GM18505 (cell line): ENCODE data around the gene ACADVL.

Source experiments
- ATAC-seq: cut with Tn5 transposase; IDR thresholded peaks from one replicate; pipeline ENCODE4 v1.9.1; 2021; ENCODE audit not compliant: unreplicated experiment
- POLR2A ChIP-seq: IDR thresholded peaks from 4 replicates; pipeline ENCODE4 v1.6.1; 2011; ENCODE audit warnings: borderline replicate concordance; ENCODE audit not compliant: insufficient read depth, insufficient read length; ENCODE audit errors: extremely low read depth

The ACADVL gene

DNA sequence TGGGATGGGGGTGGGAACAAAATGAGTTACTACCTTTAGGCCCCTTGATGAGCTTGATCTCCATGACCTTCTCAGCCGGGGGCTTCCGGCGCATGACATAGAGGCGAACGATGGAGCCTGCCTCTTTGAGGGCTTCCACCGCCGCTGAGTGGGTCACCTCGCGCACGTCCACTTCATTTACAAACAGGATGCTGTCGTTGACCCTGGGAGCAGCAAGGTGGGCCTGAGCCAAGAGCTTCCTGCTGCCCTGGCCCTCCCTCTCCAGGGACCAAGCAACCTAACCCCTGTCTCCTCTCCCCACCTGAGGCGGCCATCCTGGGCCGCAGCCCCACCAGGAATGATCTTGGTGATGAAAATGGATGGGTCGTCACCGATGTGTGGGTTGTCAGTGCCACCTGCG lies 16.3 kb upstream of the ACADVL start:
- ATAC-seq, result no peak

GRCh38 chr17:7204336-7204735 lies 15.4 kb upstream of the ACADVL start:
- TF ChIP-seq POLR2A, result no peak
- ATAC-seq, result no peak

More for the DNA sequence above, 16.3 kb upstream of the ACADVL start:
- TF ChIP-seq POLR2A, result no peak

- peak; percentile 43 for TF ChIP-seq POLR2A
- peak; percentile 65 for ATAC-seq
Observed at GRCh38 chr17:7204828-7205461, 14.8 kb upstream of the ACADVL start.

DNA sequence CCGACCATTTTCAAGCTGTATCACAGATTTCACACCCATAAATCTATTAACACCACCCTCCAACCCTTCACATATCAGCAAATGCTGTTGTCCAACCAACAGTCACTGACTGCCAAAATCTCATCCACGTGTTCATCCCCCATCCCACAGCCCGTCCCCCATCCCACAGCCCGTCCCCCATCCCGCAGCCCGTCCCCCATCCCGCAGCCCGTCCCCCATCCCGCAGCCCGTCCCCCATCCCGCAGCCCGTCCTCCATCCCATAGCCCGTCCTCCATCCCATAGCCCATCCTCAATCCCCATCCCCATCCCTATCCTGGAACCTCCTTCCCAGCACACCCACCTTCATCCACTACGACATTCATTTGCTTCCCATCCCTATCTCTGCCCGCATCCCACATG lies 14.2 kb upstream of the ACADVL start:
- ATAC-seq, result no peak
- TF ChIP-seq POLR2A, result no peak

DNA sequence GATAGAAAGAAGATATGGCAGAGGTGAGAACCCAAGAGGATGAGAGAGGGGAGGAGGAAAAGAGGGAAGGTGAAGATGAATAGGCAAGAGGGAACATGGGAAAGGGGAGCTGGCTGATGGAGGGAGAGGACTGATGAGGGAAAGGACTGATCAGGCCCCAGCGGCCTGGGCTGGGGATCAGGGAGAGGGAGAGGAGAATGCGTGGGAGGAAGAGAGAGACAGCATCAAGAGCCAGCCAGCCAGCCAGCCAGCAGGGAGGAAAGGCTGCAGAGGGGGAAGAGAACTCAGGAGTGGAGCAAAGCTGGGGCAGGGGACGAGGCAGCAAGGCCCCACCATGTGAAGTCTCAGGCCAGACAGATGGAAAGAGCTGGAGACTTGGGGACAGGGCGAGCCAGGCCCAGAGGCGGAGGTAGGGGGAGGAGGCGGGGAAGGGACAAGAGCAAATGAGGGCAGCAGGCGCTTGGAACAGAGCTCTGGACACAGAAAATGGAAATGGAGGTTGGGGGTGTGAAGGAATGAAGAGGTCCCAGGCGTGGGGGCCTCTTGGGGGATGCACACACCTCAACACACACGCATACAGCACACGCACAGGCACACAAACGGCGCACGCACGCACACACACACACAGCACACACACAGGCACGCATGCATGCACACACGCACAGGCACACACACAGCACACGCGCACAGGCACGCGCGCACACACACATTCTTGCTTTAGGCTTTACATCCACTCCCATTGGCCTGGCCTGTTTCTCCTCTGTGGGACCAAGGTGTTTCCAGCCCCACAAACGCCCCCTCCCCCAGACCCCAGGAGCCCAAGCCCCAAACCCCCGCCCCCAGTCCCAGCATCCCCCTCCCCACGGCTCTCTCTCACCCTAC lies 12.4 kb upstream of the ACADVL start:
- no peak for ATAC-seq
- TF ChIP-seq POLR2A, result no peak

- no peak for ATAC-seq
- no peak for TF ChIP-seq POLR2A
Observed at GRCh38 chr17:7208027-7208571, 11.6 kb upstream of the ACADVL start.

DNA sequence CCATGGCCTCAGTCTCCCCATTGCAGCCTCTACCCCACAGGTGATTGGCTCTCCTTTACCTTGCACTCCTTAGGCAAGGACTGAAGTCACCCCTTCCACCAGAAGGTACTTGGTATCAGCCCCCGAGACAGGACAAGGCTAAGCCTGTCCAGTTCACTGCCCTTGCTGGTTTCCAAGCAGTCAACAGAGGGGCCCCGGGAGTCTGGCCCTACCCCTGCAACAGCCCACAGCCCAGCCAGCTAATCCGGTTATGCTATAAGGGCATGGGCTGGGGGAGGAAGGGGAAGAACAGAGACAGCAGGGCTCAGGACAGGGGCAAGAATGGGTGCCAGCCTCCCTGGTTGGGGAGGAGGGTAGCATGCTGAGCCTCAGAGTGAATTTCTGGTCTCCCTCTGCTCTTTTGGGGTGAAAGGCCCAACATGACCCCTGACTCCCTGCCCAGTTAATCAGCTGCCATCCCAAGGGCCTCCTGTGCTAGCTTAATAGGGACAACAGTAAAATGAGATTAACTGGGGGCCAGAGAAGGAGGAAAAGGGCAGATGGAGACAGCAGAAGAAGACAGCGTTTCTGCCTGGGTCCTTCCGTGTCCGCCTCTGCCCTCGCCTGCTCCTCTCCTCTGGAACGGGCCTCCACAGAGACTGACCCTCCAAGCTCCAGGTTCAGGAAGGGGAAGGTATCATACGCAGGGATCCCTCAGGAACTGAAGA lies 10.8 kb upstream of the ACADVL start:
- no peak for TF ChIP-seq POLR2A
- ATAC-seq, result no peak

- TF ChIP-seq POLR2A, result no peak
- no peak for ATAC-seq
Observed at GRCh38 chr17:7211491-7212273, 8.1 kb upstream of the ACADVL start.

- ATAC-seq, result no peak
- no peak for TF ChIP-seq POLR2A
Observed at GRCh38 chr17:7213895-7214299, 5.8 kb upstream of the ACADVL start.

- no peak for TF ChIP-seq POLR2A
- ATAC-seq, result peak; percentile 79
Observed at GRCh38 chr17:7214300-7215135, 5.2 kb upstream of the ACADVL start.

GRCh38 chr17:7215136-7215638 lies 4.6 kb upstream of the ACADVL start:
- ATAC-seq, result no peak
- TF ChIP-seq POLR2A, result no peak
